H1 (cell line): Measurements from ENCODE around the gene PHC2.

ENCODE experiments used
- BCL11A ChIP-seq, 2 experiments: IDR thresholded peaks; one replicate each; pipeline ENCODE4 v1.6.1; 2011; ENCODE audit warnings: low read depth in 2 of 2, low read length in 2 of 2, mild to moderate bottlenecking in 2 of 2
- POLR2AphosphoS5 ChIP-seq: IDR thresholded peaks from 2 replicates; pipeline ENCODE4 v1.6.1; 2011; ENCODE audit warnings: low read depth, low read length
- TF ChIP-seq, protein P1 (sequence below), 3 experiments: IDR thresholded peaks; 1 replicate in 2 of 3; 2 replicates in 1 of 3; pipeline versions ENCODE4 v1.5.1 to v1.6.1; 2011; ENCODE audit warnings: low read length in 3 of 3, mild to moderate bottlenecking in 3 of 3, inconsistent platforms in 2 of 3, low read depth in 1 of 3, moderate library complexity in 1 of 3; ENCODE audit not compliant: insufficient read depth in 1 of 3; ENCODE audit errors: control extremely low read depth in 1 of 3

DNA sequence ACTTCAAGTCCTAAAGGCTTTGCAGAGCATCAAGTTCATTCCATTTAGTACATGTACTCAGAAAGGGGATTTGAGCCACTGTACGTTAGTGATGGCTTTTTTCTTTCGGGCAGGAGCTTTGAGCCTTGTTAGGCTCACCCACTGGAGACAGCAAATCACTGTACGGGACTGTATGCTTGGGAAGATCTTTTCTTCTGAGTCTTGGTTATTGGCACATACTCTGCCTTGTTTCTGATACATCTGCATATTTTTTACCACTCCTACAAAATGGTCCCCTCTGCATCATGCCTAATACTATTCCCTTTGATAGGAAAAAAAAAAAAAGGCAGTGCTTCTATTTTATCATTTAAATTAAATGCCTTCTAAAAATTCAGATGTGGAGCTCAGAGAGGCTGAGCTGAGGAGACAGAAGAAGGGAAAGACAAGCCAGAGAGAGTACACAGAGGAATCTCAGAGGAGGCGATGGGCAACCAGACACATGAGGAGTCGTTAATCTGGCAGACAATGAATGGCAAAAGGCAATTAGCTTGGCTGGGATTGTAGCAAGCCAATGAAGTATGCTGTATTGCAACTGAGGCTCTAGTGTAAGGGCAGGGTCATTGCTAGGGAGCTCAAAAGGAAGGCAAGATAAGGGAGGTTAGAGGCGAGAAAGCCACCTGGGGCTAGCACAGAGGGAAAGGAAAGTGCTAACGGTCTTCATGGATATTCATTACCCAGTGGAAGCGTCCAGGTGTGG lies 39.4 kb downstream of the PHC2 start:
- TF ChIP-seq POLR2AphosphoS5 = no peak
- TF ChIP-seq, protein P1, sequence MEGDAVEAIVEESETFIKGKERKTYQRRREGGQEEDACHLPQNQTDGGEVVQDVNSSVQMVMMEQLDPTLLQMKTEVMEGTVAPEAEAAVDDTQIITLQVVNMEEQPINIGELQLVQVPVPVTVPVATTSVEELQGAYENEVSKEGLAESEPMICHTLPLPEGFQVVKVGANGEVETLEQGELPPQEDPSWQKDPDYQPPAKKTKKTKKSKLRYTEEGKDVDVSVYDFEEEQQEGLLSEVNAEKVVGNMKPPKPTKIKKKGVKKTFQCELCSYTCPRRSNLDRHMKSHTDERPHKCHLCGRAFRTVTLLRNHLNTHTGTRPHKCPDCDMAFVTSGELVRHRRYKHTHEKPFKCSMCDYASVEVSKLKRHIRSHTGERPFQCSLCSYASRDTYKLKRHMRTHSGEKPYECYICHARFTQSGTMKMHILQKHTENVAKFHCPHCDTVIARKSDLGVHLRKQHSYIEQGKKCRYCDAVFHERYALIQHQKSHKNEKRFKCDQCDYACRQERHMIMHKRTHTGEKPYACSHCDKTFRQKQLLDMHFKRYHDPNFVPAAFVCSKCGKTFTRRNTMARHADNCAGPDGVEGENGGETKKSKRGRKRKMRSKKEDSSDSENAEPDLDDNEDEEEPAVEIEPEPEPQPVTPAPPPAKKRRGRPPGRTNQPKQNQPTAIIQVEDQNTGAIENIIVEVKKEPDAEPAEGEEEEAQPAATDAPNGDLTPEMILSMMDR (IDR thresholded peaks at IDR 0.05; ENCODE audit: control extremely low read depth in 1 of 3, insufficient read depth in 1 of 3, low read depth in 1 of 3, low read length in 3 of 3) = no peak
- TF ChIP-seq BCL11A (IDR thresholded peaks at IDR 0.05; ENCODE audit: low read depth in 2 of 2, low read length in 2 of 2) = no peak
